HCEC 1CT (cell line): ENCODE results near the gene AUP1.

ENCODE experiments used
- DNase-seq: peaks from one replicate; pipeline ENCODE4 v3.0.0-alpha.2; 2017

AUP1 gene

DNA sequence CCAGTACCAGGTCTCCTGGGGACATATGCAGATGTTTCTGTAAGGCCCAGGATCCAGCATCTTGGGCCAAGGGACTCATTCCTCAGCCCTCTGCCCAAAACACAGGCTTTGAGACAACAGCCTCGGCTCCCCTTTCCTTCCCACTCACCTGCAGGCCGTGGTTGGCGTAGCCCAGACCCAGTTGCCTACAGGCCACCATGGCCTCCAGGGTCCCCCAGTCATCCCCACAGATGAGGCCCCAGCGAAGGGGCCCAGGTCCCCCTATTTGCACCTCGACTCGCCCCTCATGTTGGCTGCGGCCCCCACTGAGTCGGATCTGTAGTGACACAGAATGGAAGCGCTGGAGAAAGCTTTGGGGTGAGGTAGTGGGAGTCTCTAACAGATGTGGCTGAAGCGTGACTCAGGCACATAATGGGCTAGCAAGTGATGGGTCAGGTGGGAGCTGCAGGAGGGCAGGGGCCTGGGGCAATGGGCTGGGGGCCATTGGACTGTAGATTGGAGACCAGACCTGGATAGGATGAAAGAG, 6.0 kb upstream of the AUP1 start:
- no peak for DNase-seq

DNA sequence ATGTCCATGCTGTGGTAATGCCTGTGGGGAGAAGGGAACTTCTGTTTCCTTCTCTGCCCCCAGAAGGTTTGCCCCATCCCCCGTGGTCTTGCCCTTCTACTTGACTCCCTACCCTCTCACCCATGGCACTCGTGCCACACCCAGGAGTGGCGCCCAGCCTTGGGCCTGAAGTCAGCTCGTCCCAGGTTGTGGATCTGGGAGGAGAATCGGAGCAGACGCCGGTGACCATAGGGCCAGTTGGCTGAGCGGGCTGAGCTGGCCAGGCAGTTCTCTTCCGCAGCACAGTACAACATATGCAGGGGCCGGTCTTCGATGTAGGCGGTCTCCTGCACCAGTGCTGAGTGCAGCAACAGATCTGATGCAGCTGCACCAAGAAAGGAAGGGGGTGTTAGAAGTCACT, 4.9 kb upstream of the AUP1 start:
- DNase-seq, result peak; percentile 27

DNA sequence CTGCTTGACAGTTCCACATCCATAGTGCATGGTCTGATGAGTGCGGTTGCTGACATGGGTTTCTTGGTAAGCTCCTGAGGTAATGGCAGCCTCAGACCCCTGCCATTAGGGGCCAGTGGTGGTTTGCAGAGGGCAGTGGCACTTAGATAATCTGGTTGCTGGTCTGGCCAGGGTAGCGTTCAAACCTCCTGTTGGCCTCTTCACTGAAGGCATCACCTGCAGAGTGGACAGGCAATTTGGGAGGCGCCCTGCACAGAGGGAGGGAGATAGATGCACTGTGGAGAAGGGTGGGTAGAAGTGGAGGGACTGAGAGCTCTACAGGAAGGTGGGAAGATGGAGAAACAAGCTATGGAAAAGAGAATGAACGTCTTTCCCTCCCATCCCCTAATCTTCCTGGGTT, 4.0 kb upstream of the AUP1 start:
- DNase-seq, result no peak

DNA sequence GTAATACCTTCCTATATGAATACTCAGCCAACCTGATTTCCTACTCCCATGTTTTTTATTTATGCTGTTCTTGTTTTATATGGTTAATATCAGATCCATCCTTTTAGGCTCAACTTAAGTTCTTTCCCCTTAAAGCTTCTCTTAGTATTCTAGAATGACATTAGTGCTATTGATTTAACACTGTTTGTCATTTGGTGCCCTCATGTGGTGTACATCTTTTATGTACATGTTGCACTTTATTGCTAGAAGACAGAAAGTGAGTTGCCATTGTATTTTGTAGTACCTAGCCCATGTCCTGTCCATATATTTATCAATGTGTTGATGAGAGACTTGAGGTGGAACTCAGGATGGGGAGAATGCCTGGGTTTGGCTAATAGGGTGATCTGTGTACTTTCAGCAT, 2.7 kb upstream of the AUP1 start:
- DNase-seq, result peak; percentile 52

DNA sequence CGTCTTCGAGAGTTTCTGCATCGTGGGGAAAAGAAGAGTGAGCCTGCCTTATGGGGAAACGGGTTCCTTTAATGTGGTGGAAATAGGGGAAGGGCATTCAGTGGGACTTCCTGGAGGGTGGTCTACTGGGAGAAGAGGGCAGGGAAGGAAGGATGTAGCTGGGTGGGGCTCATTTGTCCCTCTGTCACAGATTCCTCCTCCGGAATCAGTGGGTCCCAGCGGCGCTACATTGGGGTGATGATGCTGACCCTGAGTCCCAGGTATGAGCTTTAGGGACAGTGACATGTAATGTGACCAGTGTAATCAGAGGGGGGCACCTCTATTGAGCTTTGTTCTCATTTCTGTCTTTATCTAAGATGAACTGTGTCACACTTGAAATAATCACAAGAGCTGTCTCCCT, 2.2 kb upstream of the AUP1 start:
- DNase-seq, result no peak

DNA sequence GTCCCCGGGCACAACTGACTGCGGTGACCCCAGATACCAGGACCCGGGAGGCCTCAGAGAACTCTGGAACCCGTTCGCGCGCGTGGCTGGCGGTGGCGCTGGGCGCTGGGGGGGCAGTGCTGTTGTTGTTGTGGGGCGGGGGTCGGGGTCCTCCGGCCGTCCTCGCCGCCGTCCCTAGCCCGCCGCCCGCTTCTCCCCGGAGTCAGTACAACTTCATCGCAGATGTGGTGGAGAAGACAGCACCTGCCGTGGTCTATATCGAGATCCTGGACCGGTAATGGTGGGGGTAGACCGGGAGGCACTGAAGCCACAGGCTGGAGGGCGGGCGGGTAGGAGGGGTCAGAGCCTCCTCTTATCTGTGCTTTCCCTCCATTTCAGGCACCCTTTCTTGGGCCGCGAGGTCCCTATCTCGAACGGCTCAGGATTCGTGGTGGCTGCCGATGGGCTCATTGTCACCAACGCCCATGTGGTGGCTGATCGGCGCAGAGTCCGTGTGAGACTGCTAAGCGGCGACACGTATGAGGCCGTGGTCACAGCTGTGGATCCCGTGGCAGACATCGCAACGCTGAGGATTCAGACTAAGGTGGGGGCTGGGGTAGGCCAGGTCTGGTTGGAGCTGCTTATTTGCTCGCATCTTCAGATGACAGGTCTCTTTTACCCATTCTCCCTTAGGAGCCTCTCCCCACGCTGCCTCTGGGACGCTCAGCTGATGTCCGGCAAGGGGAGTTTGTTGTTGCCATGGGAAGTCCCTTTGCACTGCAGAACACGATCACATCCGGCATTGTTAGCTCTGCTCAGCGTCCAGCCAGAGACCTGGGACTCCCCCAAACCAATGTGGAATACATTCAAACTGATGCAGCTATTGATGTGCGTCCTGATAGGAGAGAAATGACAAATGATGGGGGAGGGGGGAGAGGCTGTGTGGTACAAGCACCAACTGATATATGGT, 1.0 kb upstream of the AUP1 start:
- DNase-seq, result peak; percentile 55

DNA sequence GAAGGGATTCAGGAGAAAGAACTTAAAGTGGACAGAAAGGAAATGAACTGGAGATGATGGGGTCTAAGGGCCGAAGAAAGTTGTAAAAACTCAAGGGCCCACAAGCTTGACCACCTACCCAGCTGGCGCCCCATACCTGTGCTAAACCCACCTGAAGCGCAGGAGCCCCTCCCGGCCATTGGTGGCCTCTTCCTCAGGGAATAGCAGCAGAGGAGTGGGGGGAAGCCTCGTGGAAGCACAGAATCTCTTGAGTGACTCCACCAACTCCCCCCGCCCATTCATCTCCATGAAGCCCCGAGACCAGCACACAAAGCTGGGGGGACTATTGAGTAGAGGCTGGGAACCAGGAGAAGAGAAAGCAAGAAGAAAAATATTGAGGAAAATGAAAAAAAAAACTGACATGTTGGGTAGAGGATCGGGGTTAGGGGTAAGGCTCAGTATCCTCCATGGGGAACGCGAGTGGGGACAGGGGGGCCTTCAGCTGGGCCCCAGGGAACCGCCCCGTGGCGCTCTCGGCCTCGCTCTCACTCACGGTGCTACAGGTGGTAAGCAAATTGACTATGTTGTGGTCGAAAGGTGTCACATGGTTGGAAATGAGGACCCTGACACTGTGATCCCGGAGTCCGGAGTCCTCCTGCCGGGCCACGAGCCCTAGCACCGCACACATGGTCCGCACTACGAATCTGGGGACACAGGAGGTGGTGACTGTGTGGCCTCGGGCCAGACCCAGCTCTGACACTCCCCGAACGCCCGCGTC, 728 bp downstream of the AUP1 start:
- DNase-seq, result no peak

DNA sequence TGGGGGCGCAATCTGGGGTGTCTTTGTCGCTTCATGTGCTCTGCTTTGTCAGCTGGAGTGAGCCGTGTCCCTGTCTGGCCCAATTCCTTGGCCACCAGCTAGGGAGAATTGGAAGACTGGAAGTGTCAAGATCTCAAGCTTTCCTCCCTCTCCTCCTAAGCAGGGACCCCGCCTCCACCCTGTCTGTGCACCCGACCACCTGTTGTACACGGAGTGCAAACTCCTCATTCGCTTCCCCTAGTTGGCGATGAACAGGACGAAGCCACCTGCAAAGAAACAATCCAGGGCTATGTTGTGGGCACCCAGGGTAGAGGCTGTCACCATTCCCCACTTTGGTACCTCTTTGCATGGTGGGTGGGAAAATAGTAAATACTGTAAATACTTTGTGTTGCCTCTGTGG, 1.8 kb downstream of the AUP1 start:
- DNase-seq, result no peak

DNA sequence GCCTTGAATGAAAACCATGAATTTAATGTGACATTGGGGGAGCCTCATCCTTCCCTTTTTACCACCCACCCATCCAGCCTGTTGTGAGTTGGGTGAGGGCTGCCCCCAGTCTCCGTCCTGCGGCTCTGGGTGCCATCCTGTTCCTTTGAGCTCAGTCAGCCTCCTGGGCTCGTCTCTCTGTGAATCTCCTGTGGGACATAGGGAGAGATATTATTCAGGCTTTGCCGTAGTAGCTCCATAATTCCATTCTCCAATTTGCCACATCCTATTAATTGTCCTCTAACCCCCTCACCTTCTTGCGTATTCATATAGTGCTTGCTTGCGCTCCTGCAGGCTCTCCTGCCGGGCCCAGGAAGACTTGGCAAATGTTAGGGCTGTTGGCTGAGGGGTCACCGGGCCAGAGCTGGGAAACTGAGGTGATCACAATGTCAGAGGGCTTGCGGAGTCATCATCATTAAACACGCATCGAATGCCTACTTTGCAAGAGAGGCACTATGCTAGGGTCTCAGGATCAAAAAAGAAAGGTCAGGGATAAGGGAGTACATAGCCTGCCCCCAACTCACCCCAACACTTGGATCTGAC, 2.8 kb downstream of the AUP1 start:
- DNase-seq, result no peak

DNA sequence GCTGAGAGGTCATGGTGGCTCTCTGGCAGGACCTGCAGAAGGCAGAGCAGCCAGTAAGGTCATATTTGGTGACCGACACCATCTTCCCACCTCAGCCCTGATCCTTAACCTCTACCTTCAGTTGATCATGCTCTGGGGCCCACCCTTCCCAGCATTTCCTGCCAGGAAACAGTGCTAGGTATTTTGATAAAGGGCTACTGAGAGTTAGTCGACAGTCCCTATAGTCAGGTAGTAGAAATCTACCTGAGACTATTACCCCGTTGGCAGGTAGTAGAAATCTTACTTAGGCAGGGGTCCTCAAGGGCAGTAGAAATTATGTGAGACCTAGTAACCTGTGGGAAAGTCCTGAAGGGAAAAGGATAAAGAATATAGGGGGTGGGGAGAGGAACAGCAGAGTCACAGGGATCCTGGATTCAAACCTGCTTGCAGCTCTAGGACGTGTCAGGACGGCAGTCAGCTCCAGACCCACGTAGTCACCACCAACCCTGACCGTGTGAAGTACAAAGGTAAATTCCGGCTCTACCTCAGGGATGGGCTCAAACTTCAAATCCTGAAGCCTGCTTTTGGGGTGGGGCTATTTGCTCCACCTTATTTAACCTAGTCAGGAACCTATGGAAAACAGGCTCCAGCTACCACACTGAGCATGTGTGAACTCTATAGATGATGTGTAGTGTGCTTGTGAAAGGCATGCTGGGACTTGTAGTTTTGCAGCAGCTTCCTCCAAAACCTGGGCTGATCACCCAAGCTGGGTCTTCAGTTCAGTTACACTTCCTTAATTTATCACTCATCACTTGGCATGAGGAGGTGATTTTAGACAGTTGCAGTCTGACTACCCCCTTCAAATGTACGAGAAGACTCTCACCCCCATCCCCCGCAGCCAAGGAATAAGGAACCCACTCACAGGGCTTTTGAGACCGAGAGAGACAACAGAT, 3.5 kb downstream of the AUP1 start, which contains the start of gene DQX1:
DQX1 (minus strand) TSS at position 515 of the 932 bp plus-strand sequence; CDS start at position 13, 502 bp downstream.
- peak; percentile 38 for DNase-seq

DNA sequence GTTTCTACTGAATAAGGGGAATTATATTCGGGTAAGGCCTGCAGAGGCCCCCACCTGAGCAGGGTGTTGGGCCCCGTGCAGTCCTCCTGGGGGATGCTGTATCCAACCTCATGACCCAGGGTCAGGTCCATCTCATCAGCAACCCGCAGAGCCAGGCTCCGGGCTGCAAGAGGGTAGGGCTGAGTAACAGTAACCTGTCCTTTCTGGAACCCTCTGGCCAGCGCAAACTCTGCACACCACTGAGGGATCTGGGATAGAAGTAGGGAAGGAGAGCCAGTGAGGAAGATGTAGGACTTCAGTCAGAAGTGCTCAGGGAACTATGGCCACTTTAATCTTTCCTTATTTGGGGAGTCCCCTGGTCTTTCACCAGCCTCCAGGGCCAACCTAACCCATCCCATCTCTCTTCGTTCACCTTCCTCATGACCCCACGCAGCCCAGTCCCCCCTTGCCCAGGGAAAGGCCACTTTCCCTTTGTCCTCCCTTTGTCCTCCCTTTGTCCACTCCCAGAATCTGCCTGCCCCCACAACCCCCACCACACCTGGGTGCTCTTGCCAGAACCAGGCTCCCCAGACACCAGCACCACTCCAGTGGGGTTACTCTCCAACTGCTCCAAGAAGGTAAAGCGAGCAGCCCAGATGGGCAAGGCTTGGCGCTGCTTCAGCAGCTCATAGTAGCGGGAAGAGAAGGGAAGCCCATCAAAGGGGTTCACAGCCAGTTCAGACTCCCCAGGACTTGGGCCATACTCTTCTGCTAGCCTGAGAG, 4.4 kb downstream of the AUP1 start:
- DNase-seq, result no peak

DNA sequence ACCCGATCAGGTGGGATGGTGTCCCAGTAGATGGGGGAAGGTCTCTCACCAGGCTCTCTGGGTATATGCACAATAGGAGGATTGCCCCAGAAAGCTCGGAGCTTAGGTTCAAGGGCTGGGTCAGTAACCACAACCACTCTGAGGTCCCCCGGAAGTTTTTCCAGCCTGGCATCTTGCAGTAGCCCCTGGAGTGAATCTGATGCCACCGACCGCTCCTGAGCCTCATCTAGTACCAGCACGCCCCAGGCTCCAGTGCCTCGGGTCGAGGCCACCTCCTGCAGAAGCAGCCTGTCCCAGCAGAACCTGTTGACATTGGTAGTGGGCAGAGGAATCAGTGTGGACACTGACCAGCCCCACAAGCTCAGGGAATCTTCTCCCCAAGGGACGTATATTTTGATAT, 5.5 kb downstream of the AUP1 start:
- no peak for DNase-seq

DNA sequence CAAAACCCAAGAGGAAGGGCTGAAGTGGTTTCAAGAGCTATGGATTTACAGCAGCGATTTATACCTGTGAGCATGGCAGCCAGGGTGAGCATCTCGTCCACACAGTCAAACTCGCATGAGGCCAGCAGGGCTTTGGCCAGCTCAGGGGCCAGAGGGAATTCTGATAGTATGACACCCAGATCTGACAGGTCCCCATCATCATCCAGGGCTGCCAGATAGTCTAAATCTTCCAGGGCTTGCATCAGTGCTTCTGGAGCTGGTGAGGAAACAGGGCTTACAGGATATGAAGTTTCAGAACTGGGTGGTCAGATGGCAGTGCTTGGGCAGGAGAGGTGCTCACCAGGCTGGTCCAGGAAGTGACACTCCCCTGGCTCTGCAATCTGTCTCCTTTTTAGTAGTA, 7.0 kb downstream of the AUP1 start:
- no peak for DNase-seq

DNA sequence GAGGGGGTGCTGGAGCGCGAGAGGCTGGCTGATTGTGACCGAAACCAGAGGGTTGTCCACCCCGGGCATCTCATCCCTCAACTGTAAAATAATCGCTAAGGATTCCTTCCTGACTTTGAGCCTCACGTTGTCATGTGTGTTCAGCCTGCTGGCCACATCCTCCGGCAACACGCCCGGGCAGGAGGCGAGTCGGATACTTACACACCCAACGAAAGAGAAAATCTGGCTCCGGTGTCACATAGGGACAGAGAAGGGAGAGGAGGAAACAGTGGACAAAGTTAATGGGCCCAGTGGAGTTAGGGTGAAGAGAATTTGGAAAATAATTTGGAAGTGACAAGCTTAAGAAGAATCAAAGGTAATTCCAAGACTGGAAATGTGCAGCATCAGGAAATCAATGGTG, 12.9 kb downstream of the AUP1 start:
- DNase-seq, result no peak

DNA sequence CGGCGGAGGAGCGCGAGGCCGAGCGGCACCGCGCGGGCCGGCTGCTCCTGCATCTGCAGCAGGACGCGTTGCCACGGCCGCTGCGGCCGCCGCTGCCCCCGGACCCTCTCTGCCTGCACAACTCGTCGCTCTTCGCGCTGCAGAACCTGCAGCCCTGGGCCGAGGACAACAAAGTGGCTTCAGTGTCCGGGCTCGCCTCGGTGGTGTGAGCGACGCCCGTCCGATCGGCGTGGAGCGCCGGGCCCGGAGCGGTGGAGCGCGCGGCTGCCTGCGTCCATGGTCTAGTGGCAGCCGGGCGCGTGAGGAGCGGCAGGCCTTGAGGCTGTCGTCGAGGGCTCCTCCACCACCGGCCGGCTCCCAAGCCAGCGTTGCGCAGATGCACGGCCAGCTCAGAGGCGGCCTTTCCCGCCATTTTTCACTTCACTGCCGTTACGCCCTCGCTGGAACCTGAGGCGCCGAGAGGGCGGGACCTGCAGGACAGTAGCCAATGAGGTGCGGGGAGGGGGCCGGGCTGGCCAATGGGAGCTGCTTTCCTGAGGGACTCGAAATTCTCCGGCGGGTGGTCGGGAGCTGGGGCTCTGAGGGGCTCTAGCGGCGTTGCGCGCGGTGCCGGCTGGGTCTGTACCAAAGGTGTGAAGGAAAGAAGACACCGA, 13.4 kb downstream of the AUP1 start:
- DNase-seq, result no peak

DNA sequence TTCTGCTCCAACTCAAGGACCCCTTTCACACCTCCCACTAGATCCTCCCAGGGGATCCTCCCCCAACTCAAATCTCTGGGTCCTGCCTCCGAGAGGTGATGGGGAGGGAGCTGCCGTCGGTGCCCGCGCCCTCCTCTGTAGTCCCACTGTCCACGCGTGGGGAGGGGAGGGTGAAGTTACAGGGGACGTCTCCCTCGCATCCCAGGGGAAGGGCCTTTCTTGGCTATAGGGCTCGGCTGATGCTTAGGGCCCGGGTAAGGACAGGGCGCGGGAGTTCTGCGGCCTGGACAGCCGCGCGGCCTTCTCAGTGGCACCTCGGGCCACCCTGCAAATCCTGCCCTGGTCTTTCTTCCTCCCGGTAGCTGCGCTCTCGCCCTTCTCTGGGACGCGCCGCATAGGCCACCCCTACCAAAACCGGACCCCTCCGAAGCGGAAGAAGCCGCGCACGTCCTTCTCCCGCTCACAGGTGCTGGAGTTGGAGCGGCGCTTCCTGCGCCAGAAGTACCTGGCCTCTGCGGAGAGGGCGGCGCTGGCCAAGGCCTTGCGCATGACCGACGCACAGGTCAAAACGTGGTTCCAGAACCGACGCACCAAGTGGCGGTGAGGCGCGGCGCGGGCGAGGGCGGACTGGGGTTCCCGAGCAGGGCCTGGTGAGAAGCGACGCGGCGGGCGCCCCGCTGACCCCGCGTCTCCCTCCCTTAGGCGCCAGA, 14.1 kb downstream of the AUP1 start:
- DNase-seq, result no peak

DNA sequence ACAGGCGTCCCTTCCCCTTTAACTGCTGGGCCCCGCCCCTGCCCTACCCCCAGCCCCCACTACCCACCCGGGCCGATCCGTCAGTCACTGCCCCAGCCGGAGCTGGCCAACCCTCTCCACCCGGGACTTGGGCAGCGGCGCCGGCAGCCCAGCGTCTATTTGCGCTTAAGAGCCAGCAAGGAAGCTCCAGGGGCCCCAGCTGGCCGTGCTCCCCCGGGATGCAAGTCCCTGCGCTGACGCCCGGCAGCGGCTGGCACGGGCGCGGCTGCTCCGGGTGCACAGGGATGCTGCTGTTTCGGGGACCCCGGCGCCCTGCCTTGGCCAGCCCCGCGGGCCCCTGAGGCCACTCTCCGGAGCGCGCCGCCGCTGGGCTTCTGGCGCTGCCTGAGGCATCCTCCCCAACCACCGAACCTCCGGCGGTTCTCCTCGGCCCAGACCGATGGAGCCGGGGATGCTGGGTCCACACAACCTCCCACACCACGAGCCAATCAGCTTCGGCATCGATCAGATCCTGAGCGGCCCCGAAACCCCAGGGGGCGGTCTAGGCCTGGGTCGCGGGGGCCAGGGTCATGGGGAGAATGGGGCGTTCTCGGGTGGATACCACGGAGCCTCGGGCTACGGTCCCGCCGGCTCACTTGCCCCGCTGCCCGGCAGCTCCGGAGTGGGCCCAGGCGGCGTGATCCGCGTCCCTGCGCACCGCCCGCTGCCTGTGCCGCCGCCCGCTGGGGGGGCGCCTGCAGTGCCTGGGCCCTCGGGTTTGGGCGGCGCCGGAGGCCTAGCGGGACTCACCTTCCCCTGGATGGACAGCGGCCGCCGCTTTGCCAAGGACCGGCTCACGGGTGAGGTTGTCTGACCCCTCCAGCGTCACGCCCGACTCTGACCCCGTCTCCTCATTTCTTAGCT, 14.9 kb downstream of the AUP1 start, which contains the start of gene TLX2:
TLX2 (plus strand) TSS at position 83 of the 903 bp plus-strand sequence; CDS start at position 440, 357 bp downstream.
- DNase-seq, result no peak

DNA sequence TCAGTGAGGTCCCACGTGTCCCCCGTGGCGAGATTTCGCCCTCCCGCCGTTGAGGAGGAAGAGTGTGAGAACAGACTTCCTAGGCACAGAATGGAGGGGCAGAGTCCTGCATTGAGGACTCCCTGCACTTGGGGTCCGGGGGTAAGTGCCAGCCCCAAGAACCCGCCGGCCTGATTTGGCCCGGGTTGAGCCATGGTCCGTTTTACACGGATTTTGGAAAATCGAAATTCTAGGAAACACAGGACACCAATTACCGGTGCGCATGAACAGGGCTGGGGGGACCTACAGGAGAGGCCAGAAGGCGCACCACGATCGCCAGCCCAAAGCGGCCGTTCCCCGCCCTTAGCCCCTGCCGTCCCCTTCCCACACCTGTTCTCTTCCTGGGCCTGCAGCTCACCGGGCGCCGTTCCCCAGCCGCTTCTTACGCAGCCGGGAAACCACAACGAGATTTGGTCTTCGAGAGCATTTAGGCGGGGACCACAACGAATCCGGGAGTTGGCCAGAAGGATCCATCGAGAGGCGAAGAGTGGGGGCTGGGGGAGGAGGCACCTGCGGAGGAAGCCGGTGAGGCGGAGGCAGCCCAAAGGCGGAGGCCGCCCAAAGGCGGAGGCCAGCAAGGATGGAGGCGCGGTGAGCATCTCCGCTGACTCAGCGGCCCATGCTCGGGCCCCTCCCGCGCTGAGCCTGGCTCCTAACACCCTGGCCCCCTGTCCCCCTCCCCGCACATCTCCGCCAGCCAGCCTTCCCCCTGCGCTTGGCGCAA, 15.7 kb downstream of the AUP1 start:
- no peak for DNase-seq
